Ovary (tissue), 9 donors: Measurements from ENCODE around the gene OR2V1. TPM values are rescaled to one million over a fixed set of nuclear protein-coding genes. Genes with fewer than 3 reads are reported as not detected.
"Not testable (repeated sequence)": the region's sequence is repeated elsewhere in the genome, so short reads cannot be mapped to it uniquely, and the experiment has no call there.

ENCODE experiments used
- DNase-seq, 5 donors: peaks; one replicate each; pipeline ENCODE4 v3.0.0-alpha.2; 2019 to 2020
- H3K27ac ChIP-seq, 2 donors: fragments of 200-600 bp; one replicate each; pipeline versions ENCODE4 v1.5.1 to v1.8.0; 2019 to 2022
- H3K27me3 ChIP-seq: fragments of 200-600 bp; one replicate; pipeline ENCODE4 v1.8.0; 2022
- H3K36me3 ChIP-seq: fragments of 200-600 bp; sonication (generic); one replicate; pipeline ENCODE4 v1.5.1; 2019
- H3K4me1 ChIP-seq: one replicate; pipeline ENCODE4 v1.8.1; 2013; ENCODE audit warnings: mild to moderate bottlenecking, moderate library complexity; ENCODE audit not compliant: insufficient read depth
- H3K4me3 ChIP-seq: fragments of 200-600 bp; sonication (generic); one replicate; pipeline ENCODE4 v1.5.1; 2017
- H3K9me3 ChIP-seq, 2 donors: fragments of 200-600 bp in 1 of 2; sonication (generic) in 1 of 2; one replicate each; pipeline versions ENCODE4 v1.5.1 to v1.8.1; 2013 to 2019; ENCODE audit warnings: mild to moderate bottlenecking in 1 of 2, moderate library complexity in 1 of 2
- EP300 ChIP-seq: sonication (generic); formaldehyde crosslinking; IDR thresholded peaks from one replicate; pipeline ENCODE4 v1.6.1; 2017; ENCODE audit warnings: antibody characterized with exemption
- POLR2A ChIP-seq: fragments of 450-650 bp; IDR thresholded peaks from one replicate; pipeline ENCODE4 v1.6.1; 2017; ENCODE audit warnings: antibody characterized with exemption, mild to moderate bottlenecking, moderate library complexity
- WGBS, 3 donors: extraction: QIAGEN DNeasy Blood & Tissue Kit in 1 of 3; methylation state at CpG; one replicate each; pipeline versions ENCODE4 v1.1.5 to v1.1.7; 2013 to 2017; 5-methylcytosine and 5-hydroxymethylcytosine counted together
- intact Hi-C, 4 donors: fragments of 100-400 bp; cut with DNase I; formaldehyde crosslinking; loops; one replicate each; pipeline versions ENCODE4 v1.11.0 to v1.15.1; 2022 to 2023
- polyA plus RNA-seq, 2 donors: library from polyadenylated mRNA; stranded (reverse); fragments of 200-250 nt in 1 of 2; fragments of 350-450 nt in 1 of 2; fragmentation: Illumina TruSeq in 1 of 2; extraction: RNeasy Lipid Tissue Mini Kit (QIAGEN cat#74804) in 1 of 2; gene quantifications; one replicate each; pipeline ENCODE4 v1.2.3, GENCODE V29; 2013 to 2014
- total RNA-seq, 7 donors: library from RNA; depleted of rRNA in 2 of 7; stranded (reverse); fragments of >200 nt in 2 of 7; fragmentation: NEBNext Ultra II Directional in 3 of 7; extraction: Animal tissue kit (Norgen Biotek cat#: 25700) in 3 of 7; gene quantifications; one replicate each; pipeline versions ENCODE4 v1.1.0 to v1.2.4, GENCODE V29; 2016 to 2023
- TF ChIP-seq, protein P1 (sequence below), 3 donors: fragments of 450-650 bp in 2 of 3; fragments of 200-600 bp in 1 of 3; IDR thresholded peaks; one replicate each; pipeline versions ENCODE4 v1.5.1 to v1.8.0; 2016 to 2022; ENCODE audit warnings: antibody characterized with exemption in 3 of 3, mild to moderate bottlenecking in 1 of 3
- donor health status: DM: no; HTN: no; CAD: no; lungs with moderate emphysema.
- donor health status: DM: no; HTN: no; CAD: no.
- donor health status: Bipolar disorder and iron deficiency.
- donor health status: DM: yes; HTN: yes; CAD: no.
- donor health status: DM: no; HTN: no; CAD: no.
- donor health status: DM: yes; HTN: yes; CAD: no.

The OR2V1 gene
- total and polyA plus RNA-seq, 9 donors = not detected

DNA sequence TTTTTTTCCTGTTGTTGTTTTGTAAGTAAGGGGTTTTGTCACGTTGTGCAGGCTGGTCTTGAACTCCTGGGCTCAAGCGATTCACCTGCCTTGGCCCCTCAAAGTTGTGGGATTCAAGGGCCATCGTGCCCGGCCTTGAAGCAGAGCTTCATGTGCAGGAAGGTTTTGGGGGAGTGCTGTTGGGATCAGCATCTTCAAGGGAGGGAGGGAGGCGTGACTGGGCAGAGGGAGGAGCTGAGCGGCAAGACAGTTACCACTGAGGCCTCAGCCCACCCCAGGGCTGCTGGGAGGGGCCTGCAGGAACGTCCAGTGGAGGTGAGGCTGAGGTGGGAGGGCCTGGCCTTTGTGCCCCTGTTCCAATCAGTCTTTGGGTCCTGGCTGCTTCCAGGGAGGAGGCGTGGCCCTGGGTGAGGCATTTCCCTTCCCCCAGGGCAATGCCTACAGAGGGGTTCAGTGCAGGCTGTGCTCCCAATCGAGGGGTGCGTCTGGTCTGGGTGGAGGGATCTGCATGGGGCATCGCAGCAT, 21.4 kb downstream of the OR2V1 start:
- no peaks in the 10 kb centered on the region for H3K27me3 ChIP-seq
- DNase-seq = no peak
- WGBS, 3 donors = 29 to 47% (median 31%) methylated on average over 9 to 11 of the region's 11 CpGs
- H3K36me3 ChIP-seq = no peaks in the 10 kb centered on the region
- H3K4me3 ChIP-seq = no peak overlapping the region
- no peaks in the 10 kb centered on the region for H3K4me1 ChIP-seq
- peaks cover 0 to under 1% of the 10 kb centered on the region in 2 donors for H3K9me3 ChIP-seq
- intact Hi-C loops = no loop called here
- no peak overlapping the region for H3K27ac ChIP-seq
- TF ChIP-seq EP300 = no peak
- TF ChIP-seq, protein P1, sequence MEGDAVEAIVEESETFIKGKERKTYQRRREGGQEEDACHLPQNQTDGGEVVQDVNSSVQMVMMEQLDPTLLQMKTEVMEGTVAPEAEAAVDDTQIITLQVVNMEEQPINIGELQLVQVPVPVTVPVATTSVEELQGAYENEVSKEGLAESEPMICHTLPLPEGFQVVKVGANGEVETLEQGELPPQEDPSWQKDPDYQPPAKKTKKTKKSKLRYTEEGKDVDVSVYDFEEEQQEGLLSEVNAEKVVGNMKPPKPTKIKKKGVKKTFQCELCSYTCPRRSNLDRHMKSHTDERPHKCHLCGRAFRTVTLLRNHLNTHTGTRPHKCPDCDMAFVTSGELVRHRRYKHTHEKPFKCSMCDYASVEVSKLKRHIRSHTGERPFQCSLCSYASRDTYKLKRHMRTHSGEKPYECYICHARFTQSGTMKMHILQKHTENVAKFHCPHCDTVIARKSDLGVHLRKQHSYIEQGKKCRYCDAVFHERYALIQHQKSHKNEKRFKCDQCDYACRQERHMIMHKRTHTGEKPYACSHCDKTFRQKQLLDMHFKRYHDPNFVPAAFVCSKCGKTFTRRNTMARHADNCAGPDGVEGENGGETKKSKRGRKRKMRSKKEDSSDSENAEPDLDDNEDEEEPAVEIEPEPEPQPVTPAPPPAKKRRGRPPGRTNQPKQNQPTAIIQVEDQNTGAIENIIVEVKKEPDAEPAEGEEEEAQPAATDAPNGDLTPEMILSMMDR (IDR thresholded peaks at IDR 0.05) = no peak
- TF ChIP-seq POLR2A = no peak

DNA sequence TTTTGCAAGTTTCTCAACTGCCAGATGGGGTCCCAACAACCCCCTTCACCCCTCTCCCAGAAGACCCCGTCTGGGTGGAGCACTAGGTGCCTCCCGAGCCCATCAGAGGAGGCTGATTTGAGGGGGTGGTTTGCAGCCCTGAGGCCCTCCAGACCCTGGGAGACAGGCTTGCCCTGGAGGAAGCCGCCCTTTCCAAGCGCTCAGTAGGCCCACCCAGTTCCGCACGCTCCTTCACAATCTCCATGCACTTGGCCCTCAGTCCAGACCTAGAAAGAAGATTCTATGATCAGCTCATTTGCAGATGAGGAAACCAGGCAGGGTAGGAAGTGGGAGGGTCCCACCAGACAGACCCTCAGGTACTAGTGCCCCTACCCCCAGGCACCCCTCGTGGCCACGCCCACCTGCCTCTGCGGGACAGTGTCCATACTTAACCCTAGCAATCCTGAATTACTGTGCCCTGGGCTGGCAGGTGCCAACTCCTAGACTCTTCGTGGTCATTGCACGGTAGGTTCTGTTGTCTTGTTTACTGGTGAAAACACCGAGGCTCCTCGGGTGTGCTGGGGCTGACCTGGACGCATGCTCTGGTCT, 22.3 kb downstream of the OR2V1 start:
- H3K27me3 ChIP-seq = no peaks in the 10 kb centered on the region
- no peak for DNase-seq
- 57 to 81% (median 66%) methylated on average over 14 of the region's 14 CpGs for WGBS, 3 donors
- no peak overlapping the region for H3K4me3 ChIP-seq
- H3K36me3 ChIP-seq = no peaks in the 10 kb centered on the region
- no peaks in the 10 kb centered on the region for H3K9me3 ChIP-seq
- no peaks in the 10 kb centered on the region for H3K4me1 ChIP-seq
- intact Hi-C loops = no loop called here
- TF ChIP-seq EP300 = no peak
- no peak overlapping the region for H3K27ac ChIP-seq

DNA sequence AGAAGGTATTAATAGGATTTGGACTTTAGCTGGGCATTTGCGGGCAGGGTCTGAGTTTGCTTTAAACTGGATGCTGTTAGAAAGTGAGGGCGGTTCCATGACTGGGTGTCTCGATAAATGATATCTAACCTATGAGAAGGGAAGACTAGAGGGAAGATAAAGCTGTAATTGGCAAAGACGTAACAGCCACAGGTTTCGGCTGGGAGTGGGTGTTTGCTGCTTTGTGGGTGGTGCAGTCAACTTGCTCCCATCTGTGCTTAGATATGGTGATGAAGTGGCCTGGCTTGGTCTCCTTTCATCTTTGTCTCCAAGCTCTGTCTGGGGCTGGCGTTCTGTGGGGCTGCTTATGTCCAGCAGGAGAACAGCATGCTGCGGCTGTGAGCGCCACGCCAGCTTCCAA, 23.3 kb downstream of the OR2V1 start:
- Histone ChIP-seq H3K27ac (no peak overlapping the region), H3K4me1 (no peaks in the 10 kb centered on the region), H3K36me3 (no peaks in the 10 kb centered on the region), H3K27me3 (no peaks in the 10 kb centered on the region), H3K9me3 (no peaks in the 10 kb centered on the region), H3K4me3 (no peak overlapping the region)
- intact Hi-C loops = no loop called here
- WGBS, 3 donors = 61 to 65% (median 63%) methylated on average over 9 of the region's 9 CpGs
- no peak for DNase-seq
- TF ChIP-seq EP300 (no peak), POLR2A (no peak)
- TF ChIP-seq, protein P1 (IDR thresholded peaks at IDR 0.05) = no peak

DNA sequence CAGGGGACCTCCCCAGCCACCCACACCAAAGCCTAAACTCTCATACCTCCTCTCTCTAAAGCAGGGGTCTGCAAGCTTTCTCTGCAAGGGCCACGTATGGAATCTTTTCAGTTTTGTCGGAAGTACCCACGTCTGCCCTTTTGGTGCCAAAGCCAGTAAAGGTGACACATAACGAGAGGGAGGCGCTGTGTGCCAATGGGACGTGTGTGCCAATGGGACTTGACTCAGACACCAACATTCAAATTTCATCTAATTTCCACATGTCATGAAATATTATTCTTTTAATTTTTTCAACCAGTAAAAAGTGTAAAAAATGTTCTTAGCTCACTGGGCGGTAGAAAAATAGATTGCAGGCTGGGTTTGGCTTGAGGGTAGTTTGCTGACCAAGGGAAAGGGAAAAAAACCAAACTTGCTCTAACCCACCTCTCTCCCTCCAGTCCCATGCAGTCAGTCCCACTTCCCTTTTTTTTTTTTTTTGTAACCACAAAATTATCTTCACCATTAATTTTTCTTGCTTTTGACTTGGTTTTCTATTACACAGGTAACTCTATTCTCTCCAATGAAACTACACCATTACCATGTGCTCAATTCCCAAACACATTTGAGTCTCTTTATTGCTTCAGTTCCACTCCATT, 25.5 kb downstream of the OR2V1 start:
- no peak overlapping the region for H3K27ac ChIP-seq
- H3K36me3 ChIP-seq = no peaks in the 10 kb centered on the region
- no peak for DNase-seq
- H3K27me3 ChIP-seq = no peaks in the 10 kb centered on the region
- intact Hi-C loops = no loop called here
- H3K4me3 ChIP-seq = no peak overlapping the region
- H3K9me3 ChIP-seq = no peaks in the 10 kb centered on the region
- H3K4me1 ChIP-seq = no peaks in the 10 kb centered on the region
- 49 to 85% (median 66%) methylated on average over 7 of the region's 7 CpGs for WGBS, 3 donors
- TF ChIP-seq EP300 (no peak), POLR2A (no peak)
- TF ChIP-seq, protein P1 (IDR thresholded peaks at IDR 0.05) = no peak

DNA sequence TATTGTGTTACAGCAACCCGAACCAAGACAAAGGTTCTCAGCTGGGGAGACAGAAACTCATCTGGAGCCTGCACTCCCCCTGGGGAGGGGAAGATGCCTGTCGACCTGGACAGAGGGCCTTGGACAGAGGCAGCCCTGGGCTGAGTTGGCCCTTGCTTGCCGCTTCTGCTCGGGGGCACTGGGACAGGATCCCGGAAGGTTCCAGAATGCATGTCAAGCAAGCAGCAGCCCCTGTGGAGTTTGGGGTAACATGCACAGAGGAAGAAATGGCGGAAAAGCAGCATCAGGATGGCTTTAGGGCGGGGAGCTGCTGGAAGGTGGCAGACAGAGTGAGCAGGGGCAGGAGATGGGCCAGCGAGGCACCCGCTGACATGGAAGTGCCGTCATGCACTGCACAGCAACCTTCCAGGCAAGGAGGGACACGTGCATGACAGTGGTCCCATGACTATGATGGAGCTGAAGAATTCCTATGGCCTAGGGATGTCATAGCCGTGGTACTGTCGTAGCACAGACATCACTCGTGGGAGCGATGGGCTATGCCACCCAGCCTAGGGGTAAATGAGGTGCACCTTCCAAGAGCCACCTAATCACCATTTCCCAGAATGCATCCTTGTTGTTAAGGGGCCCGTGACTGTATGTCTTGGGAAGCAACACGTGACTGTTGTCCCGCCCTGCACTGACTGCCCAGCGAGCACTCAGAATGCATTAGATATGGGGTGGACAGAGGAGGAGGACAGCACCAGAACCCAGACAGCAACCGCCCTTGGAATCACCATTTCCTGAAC, 26.2 kb downstream of the OR2V1 start:
- H3K27me3 ChIP-seq, H3K36me3 ChIP-seq, H3K27ac ChIP-seq, H3K4me3 ChIP-seq, H3K9me3 ChIP-seq, intact Hi-C loops, H3K4me1 ChIP-seq, DNase-seq: not testable (repeated sequence)
- WGBS, 3 donors = 30 to 70% (median 61%) methylated on average over 13 to 20 of the region's 20 CpGs

DNA sequence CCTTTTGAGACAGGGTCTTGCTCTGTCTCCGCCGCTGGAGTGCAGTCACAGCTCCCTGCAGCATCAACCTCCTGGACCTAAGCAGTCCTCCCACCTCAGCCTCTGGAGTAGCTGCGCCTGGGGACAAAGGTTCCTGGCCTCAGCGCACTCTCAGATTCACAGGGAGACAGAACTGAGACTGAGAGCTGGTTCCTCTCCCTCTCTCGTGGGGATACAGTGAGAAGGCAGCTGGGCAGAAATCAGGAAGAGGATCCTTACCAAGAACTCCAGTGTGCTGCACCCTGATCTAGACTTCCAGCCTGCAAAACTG, 26.8 kb downstream of the OR2V1 start:
- not testable (repeated sequence) for H3K4me3 ChIP-seq, H3K27me3 ChIP-seq
- 7 to 16% (median 9%) methylated on average over 5 of the region's 5 CpGs for WGBS, 3 donors

DNA sequence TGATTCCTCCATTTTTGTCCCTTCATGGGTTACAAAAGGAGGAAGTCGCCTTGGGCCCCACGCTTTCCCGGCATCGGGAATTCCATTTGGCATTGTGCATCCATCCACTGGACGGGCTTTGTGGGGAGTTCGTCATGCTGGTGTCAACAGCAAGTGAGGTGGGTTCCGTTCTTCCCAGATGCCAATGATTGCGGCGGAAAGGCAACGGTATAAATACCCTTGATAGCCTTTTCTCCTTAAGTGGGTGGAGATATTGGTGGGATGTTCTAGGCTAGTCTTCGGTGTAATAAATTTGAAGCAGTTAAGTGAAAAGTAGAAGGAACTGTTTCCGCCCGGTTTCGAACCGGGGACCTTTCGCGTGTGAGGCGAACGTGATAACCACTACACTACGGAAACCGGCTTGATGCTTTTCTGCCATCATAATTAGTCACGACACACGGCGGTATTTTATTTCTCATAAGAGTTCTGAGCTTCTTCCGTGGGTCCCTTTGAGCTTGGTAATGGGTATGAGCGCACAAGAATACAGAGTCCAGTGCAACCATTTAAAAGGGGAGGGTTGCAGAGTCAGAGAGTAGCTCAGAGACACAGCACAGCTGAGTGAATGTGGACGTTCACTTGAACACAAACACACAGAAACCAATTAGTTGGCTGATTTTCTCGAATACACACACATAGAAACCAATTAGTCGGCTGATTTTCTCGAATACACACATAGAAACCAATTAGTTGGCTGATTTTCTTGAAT, 28.9 kb downstream of the OR2V1 start:
- H3K9me3 ChIP-seq, H3K27ac ChIP-seq, H3K36me3 ChIP-seq, H3K4me1 ChIP-seq, DNase-seq, intact Hi-C loops, H3K27me3 ChIP-seq, H3K4me3 ChIP-seq: not testable (repeated sequence)
- WGBS, 3 donors = no CpG with 5 or more reads among the region's 30 CpGs

More for the DNA sequence above, 26.8 kb downstream of the OR2V1 start:
- H3K9me3 ChIP-seq, H3K36me3 ChIP-seq, DNase-seq, H3K4me1 ChIP-seq, H3K27ac ChIP-seq, intact Hi-C loops: not testable (repeated sequence)
